Measurements from ENCODE around the gene NEGR1.

NEGR1 gene

DNA sequence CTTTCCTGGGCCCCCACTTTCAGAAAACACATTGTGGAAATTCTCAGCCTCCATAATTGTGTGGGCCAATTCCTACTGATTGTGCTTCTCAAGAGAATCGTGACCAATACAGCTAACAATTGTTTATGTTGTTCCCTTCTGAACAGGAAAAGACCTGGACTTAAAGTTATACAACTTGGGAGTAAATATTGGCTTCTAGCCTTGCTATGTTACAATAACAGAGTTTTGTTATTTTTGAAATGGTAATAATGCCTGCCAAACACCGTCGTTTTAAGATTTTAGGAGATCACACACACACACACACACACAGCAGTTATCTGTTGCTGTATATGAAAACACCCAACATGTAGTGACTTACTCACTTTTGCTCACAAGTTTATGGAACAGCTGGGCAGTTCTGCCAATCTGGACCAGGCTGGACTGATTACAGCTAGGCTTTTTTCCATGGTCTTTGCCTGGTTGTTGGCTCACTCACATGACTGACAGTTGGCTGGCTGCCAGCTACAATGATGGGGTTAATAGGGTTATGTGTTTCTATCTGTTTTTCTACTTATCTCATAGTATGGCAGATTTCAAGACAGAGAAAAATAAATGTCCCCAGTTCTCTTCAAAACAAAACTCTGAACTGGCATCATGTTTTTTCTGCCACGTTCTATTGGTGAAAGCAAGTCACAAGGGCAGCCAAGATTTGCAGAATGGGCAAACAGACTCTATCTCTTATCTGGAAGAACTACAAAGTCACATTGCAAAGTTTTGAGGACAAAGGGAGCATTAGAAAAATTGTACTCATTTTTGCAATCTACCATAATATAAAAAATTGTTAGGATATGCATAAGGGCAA, 447.5 kb downstream of the NEGR1 start:
- no peaks in the 10 kb centered on the region for H3K36me3 ChIP-seq (ENCODE audit: insufficient read depth, low read length)
- H3K9ac ChIP-seq (ENCODE audit: low read depth, low read length), result no peak overlapping the region
- no peaks in the 10 kb centered on the region for H3K9me3 ChIP-seq (ENCODE audit: control insufficient read depth, insufficient read depth, low read length)
- H3K4me1 ChIP-seq (ENCODE audit: insufficient read depth, low read length), result peaks cover 11% of the 10 kb centered on the region; the same call in 1 of the 2 replicates

DNA sequence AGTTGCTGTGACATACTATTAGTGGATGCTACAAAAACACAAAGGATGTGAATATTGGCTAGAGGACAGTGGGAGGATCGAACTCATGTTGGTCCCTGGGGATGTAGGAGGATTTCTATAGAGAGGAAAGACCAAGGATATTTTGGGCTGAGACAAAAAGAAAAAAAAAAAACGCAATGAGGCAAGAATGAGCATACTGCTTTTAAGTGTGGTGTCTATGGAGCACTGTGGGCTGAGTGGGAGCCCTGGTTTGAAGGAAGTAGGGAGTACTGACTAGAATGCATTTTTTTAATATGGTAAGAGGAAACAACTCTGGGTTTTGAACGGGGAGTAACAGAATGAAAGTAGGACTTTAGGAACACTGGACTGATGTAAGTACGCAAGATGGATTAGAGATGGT, 450.7 kb downstream of the NEGR1 start:
- H3K36me3 ChIP-seq (ENCODE audit: insufficient read depth, low read length), result no peaks in the 10 kb centered on the region
- no peaks in the 10 kb centered on the region for H3K9me3 ChIP-seq (ENCODE audit: control insufficient read depth, insufficient read depth, low read length)
- H3K4me1 ChIP-seq (ENCODE audit: insufficient read depth, low read length), result peaks cover 5% of the 10 kb centered on the region; the same call in 1 of the 2 replicates
- no peak overlapping the region for H3K9ac ChIP-seq (ENCODE audit: low read depth, low read length)

DNA sequence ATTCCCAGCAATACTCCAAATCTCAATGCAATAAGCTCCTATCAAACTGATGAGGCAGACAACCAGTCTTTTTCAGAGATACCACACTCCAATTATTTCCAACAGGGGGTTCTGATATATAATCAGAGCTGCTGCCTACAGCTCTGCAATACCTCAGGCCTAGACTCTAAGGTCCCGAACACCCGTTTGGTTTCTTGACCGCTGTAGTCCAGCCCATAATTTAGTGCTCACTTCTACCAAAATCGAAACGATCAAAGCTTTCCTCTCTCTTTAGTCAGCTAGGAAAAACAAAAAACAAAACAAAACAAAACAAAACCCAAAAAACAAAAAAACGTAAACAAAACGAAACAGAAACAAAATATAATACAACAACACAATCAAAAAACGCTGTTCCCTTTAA, 453.0 kb downstream of the NEGR1 start:
- Histone ChIP-seq H3K4me1 (ENCODE audit: insufficient read depth, low read length) (peaks cover 3% of the 10 kb centered on the region; the same call in 1 of the 2 replicates), H3K9me3 (ENCODE audit: control insufficient read depth, insufficient read depth, low read length) (no peaks in the 10 kb centered on the region), H3K9ac (ENCODE audit: low read depth, low read length) (no peak overlapping the region), H3K36me3 (ENCODE audit: insufficient read depth, low read length) (no peaks in the 10 kb centered on the region)

DNA sequence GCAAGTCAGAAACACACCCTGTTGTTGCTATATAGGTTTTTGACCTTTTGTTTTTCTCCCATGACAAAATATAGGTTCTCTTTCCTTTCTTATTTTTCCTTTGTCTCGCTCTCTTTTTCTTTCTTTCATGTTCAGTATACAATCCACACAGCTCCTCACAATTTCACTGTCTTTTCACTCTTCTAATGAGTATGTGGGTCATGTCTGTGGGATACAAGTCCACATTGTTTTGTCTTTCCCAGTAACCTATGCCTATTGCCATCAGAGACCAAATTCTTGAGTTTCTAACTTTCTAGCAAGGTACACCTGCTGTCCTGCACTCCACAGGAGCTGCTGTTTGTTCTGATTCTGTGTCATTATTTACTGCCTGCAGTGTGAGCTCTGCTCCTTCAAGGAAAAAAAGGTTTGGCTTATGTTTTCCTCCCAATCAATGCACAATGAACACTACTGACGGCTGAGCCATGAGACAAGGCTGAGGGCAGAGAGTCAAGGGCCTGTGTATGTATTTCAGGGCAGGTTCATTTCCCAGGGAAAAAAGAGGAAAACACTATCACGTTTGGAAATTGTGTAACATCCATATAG, 453.8 kb downstream of the NEGR1 start:
- Histone ChIP-seq H3K9me3 (ENCODE audit: control insufficient read depth, insufficient read depth, low read length) (no peaks in the 10 kb centered on the region), H3K9ac (ENCODE audit: low read depth, low read length) (no peak overlapping the region), H3K4me1 (ENCODE audit: insufficient read depth, low read length) (peaks cover 3% of the 10 kb centered on the region; the same call in 1 of the 2 replicates), H3K36me3 (ENCODE audit: insufficient read depth, low read length) (no peaks in the 10 kb centered on the region)

DNA sequence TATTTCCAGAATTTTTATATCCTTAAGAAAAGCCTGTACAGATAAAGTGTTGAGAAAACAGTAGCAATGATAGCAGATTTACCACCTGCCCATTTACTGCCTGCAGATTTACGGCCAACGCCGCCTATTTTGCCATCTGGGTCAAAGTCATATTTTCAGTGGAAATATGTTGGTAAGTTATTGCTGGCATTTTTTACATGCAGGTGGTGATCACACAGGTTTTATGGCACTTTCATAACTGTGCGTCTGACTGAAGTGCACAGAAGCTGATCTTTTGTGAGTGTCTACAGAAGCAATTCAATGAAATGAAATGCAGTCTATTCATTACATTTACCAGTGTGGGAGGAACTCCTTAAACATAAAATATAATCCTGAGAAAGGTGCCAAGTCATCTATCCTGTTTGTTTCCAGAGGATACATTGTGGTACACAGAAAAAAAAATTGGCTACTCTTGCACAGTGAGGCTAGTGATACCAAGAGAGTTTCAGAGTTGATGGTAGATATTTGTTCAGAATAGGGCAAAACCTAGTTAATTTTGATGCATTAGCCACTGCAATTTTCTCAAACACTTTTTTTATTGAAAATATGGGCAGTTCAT, 458.5 kb downstream of the NEGR1 start:
- Histone ChIP-seq H3K9ac (ENCODE audit: low read depth, low read length) (no peak overlapping the region), H3K36me3 (ENCODE audit: insufficient read depth, low read length) (no peaks in the 10 kb centered on the region), H3K4me1 (ENCODE audit: insufficient read depth, low read length) (peaks cover 3% of the 10 kb centered on the region; the same call in 1 of the 2 replicates), H3K9me3 (ENCODE audit: control insufficient read depth, insufficient read depth, low read length) (no peaks in the 10 kb centered on the region)

DNA sequence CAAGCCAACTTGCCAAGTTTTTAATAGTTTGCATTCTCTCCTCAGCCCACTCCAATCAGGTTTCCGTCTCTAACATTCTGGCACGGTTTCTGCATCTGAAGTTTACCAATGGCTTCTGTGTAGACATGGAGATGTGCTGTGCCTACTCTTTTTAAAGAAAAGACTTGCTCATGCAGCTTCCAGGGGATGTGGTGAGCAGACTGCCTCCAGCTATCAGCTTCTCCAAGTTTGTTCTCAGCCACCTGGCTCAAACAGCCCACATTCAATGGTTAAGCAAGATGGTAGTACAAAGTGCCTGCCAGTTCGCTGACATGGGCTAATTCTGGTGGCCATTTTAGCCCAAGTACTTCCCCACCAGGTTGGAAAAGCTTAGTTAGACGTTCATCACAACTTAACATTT, 465.3 kb downstream of the NEGR1 start:
- no peaks in the 10 kb centered on the region for H3K9me3 ChIP-seq (ENCODE audit: control insufficient read depth, insufficient read depth, low read length)
- no peaks in the 10 kb centered on the region for H3K4me1 ChIP-seq (ENCODE audit: insufficient read depth, low read length)
- no peaks in the 10 kb centered on the region for H3K36me3 ChIP-seq (ENCODE audit: insufficient read depth, low read length)
- no peak overlapping the region for H3K9ac ChIP-seq (ENCODE audit: low read depth, low read length)

DNA sequence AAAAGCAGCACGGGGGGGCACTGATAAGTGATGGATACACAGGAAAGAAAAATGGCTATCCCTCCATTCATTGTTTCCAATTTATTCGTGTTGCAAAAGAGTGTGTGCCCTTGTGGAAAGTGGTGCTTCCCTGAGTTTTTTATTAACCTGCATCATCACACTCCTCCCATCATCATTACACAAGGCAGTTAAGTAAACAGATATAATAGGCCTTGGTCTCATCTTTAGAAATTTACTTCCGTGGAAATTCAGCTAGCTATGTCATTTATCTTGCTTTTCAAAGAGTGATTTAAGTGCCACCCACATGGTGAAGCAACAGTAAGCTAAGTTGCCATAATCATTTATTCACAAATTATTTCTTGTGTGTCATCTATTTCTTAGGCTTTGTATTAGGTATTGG, 473.3 kb downstream of the NEGR1 start:
- Histone ChIP-seq H3K36me3 (ENCODE audit: insufficient read depth, low read length) (no peaks in the 10 kb centered on the region), H3K4me1 (ENCODE audit: insufficient read depth, low read length) (no peaks in the 10 kb centered on the region), H3K9me3 (ENCODE audit: control insufficient read depth, insufficient read depth, low read length) (no peaks in the 10 kb centered on the region), H3K9ac (ENCODE audit: low read depth, low read length) (no peak overlapping the region)

DNA sequence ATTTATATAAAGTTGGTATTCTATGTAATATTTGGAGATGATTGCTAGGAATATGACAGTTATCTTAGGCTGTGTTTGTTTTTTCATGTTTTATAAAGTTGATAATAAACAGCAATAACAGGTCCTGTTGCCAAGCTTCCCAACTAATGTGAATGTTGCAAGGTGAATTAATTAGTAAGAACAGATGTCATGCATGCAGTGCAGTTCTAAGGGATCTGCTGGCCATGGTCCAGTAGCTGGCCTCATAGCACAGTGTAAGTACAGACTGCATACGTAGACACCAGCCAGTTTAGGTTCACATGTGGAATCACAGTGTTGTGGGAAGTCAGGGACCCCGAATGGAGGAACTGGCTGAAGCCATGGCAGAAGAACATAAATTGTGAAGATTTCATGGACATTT, 478.2 kb downstream of the NEGR1 start:
- Histone ChIP-seq H3K4me1 (ENCODE audit: insufficient read depth, low read length) (no peaks in the 10 kb centered on the region), H3K36me3 (ENCODE audit: insufficient read depth, low read length) (no peaks in the 10 kb centered on the region), H3K9me3 (ENCODE audit: control insufficient read depth, insufficient read depth, low read length) (no peaks in the 10 kb centered on the region), H3K9ac (ENCODE audit: low read depth, low read length) (no peak overlapping the region)

DNA sequence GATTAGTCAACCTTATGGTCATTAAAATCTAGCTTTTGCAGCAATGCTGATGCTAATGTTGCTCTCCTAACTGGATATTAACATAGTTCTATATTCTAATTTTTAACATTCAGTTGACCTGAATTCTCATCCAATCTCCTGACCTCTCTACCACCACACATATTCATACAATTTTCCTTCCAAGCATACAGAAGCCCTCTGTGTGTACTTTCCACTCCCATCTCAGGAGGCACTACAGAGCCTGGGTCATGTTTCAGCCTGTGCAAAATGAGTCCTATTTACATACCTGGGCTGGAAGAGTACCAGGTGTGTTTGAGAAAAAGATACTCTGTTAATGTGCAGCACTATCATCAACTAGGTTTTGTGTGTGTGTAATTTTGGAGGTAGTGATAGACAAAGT, 486.3 kb downstream of the NEGR1 start:
- Histone ChIP-seq H3K9ac (ENCODE audit: low read depth, low read length) (no peak overlapping the region), H3K4me1 (ENCODE audit: insufficient read depth, low read length) (no peaks in the 10 kb centered on the region), H3K36me3 (ENCODE audit: insufficient read depth, low read length) (no peaks in the 10 kb centered on the region), H3K9me3 (ENCODE audit: control insufficient read depth, insufficient read depth, low read length) (no peaks in the 10 kb centered on the region)

DNA sequence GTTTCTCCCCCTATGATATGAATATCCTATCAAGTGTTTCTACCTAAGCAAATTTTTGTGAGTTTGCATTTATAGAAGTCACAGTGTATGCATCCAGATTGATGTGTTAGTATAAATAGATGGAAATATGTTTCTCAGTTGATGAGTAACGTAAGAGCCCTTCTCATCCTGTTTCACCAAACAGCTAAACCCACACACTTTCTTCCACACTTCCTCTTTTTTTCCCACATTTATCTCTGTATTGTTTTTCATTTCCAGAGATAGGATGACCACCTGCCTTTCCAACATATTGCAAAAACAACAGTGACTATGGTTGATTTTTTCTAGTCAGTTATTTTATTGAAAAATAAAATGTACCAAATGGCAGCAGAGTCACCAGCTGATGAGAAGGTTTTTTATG, 490.1 kb downstream of the NEGR1 start:
- no peak overlapping the region for H3K9ac ChIP-seq (ENCODE audit: low read depth, low read length)

DNA sequence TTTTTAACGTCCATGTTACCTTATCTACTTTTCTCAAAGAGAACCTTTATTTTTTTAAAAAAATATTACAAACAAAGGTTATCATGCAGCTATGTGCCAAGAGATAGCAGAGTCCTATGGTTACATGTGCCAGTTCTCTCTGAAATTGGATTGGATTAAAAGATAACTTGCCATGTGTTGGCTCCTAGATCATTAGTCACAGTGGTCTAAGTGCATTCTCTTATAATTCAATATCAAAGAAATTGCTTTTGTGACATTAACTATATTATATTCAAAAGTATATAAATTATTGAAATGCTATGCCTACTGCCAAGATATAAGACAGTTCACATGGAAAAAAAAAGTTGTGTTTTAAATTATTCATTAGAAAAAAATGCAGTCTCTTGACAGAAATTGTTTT, 494.2 kb downstream of the NEGR1 start:
- no peaks in the 10 kb centered on the region for H3K4me1 ChIP-seq (ENCODE audit: insufficient read depth, low read length)
- no peaks in the 10 kb centered on the region for H3K36me3 ChIP-seq (ENCODE audit: insufficient read depth, low read length)

More for the DNA sequence above, 490.1 kb downstream of the NEGR1 start:
- no peaks in the 10 kb centered on the region for H3K4me1 ChIP-seq (ENCODE audit: insufficient read depth, low read length)
- no peaks in the 10 kb centered on the region for H3K36me3 ChIP-seq (ENCODE audit: insufficient read depth, low read length)
- H3K9me3 ChIP-seq (ENCODE audit: control insufficient read depth, insufficient read depth, low read length), result no peaks in the 10 kb centered on the region

DNA sequence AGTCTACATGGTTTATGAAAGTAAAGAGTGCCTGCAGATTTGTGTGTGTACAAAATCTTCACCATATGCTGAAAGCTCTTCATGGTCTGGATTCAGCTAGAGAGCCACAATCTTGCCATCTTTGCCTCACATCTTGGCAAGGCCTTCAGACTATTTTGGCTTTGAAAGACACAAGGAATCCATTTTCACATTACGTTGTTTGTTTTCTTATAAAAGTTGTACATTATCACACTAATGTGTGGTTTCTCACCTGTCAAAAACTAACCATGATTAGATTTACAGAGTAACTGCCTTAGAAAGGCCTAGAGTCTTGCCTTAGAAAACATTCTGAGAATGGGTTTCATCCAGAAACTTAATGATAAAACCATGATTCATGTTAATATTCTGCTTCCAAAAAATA, 494.6 kb downstream of the NEGR1 start:
- H3K9me3 ChIP-seq (ENCODE audit: control insufficient read depth, insufficient read depth, low read length), result no peaks in the 10 kb centered on the region
- no peaks in the 10 kb centered on the region for H3K4me1 ChIP-seq (ENCODE audit: insufficient read depth, low read length)
- no peaks in the 10 kb centered on the region for H3K36me3 ChIP-seq (ENCODE audit: insufficient read depth, low read length)

More for the DNA sequence above, 494.2 kb downstream of the NEGR1 start:
- Histone ChIP-seq H3K9me3 (ENCODE audit: control insufficient read depth, insufficient read depth, low read length) (no peaks in the 10 kb centered on the region), H3K9ac (ENCODE audit: low read depth, low read length) (no peak overlapping the region)

DNA sequence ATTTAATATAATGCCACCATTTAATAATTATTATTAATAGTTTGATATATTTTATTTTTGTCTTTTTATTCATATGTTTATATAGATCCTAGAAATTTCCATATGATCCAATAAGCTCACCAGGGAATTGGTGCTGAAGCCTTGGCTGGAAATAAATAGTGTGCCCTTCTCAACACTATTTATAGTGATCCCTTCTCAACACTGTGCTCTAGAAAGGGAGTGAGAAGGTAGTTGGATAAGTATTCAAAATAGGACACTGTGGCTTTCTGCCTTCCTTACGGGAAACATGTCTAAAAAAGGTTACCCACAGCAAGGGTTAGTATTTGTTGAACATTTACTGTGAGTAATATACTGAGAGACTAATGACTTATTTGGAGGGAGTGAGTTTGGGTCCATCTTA, 496.1 kb downstream of the NEGR1 start:
- Histone ChIP-seq H3K36me3 (ENCODE audit: insufficient read depth, low read length) (no peaks in the 10 kb centered on the region), H3K9me3 (ENCODE audit: control insufficient read depth, insufficient read depth, low read length) (no peaks in the 10 kb centered on the region), H3K4me1 (ENCODE audit: insufficient read depth, low read length) (no peaks in the 10 kb centered on the region), H3K9ac (ENCODE audit: low read depth, low read length) (no peak overlapping the region)

More for the DNA sequence above, 494.6 kb downstream of the NEGR1 start:
- H3K9ac ChIP-seq (ENCODE audit: low read depth, low read length), result no peak overlapping the region

DNA sequence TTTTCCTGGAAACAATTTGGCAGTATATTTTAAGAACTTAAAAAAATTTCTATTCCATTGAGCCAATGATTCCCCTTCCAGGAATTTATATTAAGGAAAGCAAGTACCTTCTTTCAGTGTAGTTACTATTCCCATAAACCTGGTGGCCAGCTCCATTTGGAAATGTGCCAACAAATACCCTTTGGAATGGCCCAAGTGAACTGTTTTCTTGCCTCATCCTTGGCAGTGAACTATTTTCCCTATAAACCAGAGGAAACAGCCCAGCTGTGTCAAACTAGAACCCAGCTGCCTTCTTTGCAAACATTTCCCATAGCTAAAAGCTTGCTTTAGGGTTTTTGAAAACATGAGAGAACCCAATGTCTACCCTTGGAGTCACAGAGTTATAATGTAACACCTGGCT, 496.9 kb downstream of the NEGR1 start:
- Histone ChIP-seq H3K4me1 (ENCODE audit: insufficient read depth, low read length) (no peaks in the 10 kb centered on the region), H3K9me3 (ENCODE audit: control insufficient read depth, insufficient read depth, low read length) (no peaks in the 10 kb centered on the region), H3K9ac (ENCODE audit: low read depth, low read length) (no peak overlapping the region), H3K36me3 (ENCODE audit: insufficient read depth, low read length) (no peaks in the 10 kb centered on the region)

DNA sequence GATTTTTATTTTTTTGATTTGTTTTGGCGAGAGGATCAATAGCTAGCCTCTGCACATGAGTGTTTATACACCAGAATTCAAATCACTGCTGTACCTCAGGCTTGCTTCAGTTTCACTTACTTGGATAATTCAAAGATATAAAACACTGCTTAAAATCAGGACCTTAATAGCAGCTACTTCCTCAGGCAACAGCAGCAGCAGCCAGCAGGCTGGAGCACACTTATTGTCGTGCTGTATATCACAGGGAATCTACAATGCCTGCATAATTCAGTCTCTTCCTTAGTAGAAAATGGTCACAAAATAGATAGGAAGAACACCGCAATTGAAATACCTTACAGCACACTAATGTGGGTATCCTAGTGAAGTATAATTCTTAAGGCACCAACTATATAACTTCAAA, 497.3 kb downstream of the NEGR1 start:
- H3K36me3 ChIP-seq (ENCODE audit: insufficient read depth, low read length), result no peaks in the 10 kb centered on the region
- H3K9ac ChIP-seq (ENCODE audit: low read depth, low read length), result no peak overlapping the region
- H3K9me3 ChIP-seq (ENCODE audit: control insufficient read depth, insufficient read depth, low read length), result no peaks in the 10 kb centered on the region
- no peaks in the 10 kb centered on the region for H3K4me1 ChIP-seq (ENCODE audit: insufficient read depth, low read length)

Measured in ES-I3 (cell line).